Ascending aorta (tissue), 2 donors: ENCODE measurements around the gene CDCA5. TPM values are rescaled to one million over a fixed set of nuclear protein-coding genes. Genes with fewer than 3 reads are reported as not detected.
"Not testable (repeated sequence)": the region's sequence is repeated elsewhere in the genome, so short reads cannot be mapped to it uniquely, and the experiment has no call there.

ENCODE experiments used
- DNase-seq, 2 donors: peaks; one replicate each; pipeline ENCODE4 v3.0.0-alpha.2; 2019; ENCODE audit warnings: low spot score in 2 of 2
- H3K27ac ChIP-seq, 2 donors: fragments of 200-600 bp; sonication (generic); one replicate each; pipeline ENCODE4 v1.5.1; 2016 to 2017; ENCODE audit warnings: mild to moderate bottlenecking in 1 of 2
- H3K27me3 ChIP-seq: fragments of 200-600 bp; sonication (generic); one replicate; pipeline ENCODE4 v1.5.1; 2017
- H3K36me3 ChIP-seq, 2 donors: fragments of 200-600 bp; sonication (generic); one replicate each; pipeline ENCODE4 v1.5.1; 2016
- H3K4me1 ChIP-seq, 2 donors: fragments of 200-600 bp; sonication (generic); one replicate each; pipeline ENCODE4 v1.5.1; 2016 to 2017; ENCODE audit warnings: mild to moderate bottlenecking in 1 of 2
- H3K4me3 ChIP-seq, 2 donors: fragments of 200-600 bp; sonication (generic); one replicate each; pipeline ENCODE4 v1.5.1; 2016 to 2017; ENCODE audit warnings: mild to moderate bottlenecking in 1 of 2
- H3K9me3 ChIP-seq, 2 donors: fragments of 200-600 bp; sonication (generic); one replicate each; pipeline ENCODE4 v1.5.1; 2016
- CTCF ChIP-seq, 3 experiments: fragments of 200-600 bp in 2 of 3; fragments of 450-650 bp in 1 of 3; sonication (generic) in 2 of 3; IDR thresholded peaks; one replicate each; pipeline ENCODE4 v1.5.1; 2016 to 2019; ENCODE audit warnings: antibody characterized with exemption in 3 of 3, mild to moderate bottlenecking in 1 of 3, moderate library complexity in 1 of 3
- intact Hi-C: fragments of 100-400 bp; cut with DNase I; formaldehyde crosslinking; loops from one replicate; pipeline ENCODE4 v1.15.1; 2023
- total RNA-seq: library from RNA; depleted of rRNA; stranded (reverse); fragments of >200 nt; gene quantifications from one replicate; pipeline ENCODE4 v1.1.0, GENCODE V29; 2016

The CDCA5 gene
- total RNA-seq, 1 donor from 2014 or later = not detected

GRCh38 chr11:65121447-65121864 lies 37.6 kb upstream of the CDCA5 start:
- TF ChIP-seq CTCF (IDR thresholded peaks at IDR 0.05) = no peak
- H3K36me3 ChIP-seq = peaks cover 31 to 54% of the 10 kb centered on the region in 2 donors
- H3K27me3 ChIP-seq = no peaks in the 10 kb centered on the region
- peak overlapping the region; percentile 80 to 91 for H3K4me3 ChIP-seq
- DNase-seq = peak in 1 of 2 donors; percentile 66
- peaks cover 19 to 21% of the 10 kb centered on the region in 2 donors for H3K4me1 ChIP-seq
- peak overlapping the region; percentile 91 to 96 for H3K27ac ChIP-seq
- intact Hi-C loops = no loop called here
- no peaks in the 10 kb centered on the region for H3K9me3 ChIP-seq

GRCh38 chr11:65120831-65121230 lies 37.0 kb upstream of the CDCA5 start:
- peak overlapping the region; percentile 80 to 91 for H3K4me3 ChIP-seq
- H3K27me3 ChIP-seq = no peaks in the 10 kb centered on the region
- DNase-seq = no peak
- peak overlapping the region; percentile 91 to 96 for H3K27ac ChIP-seq
- H3K9me3 ChIP-seq = no peaks in the 10 kb centered on the region
- peaks cover 25 to 52% of the 10 kb centered on the region in 2 donors for H3K36me3 ChIP-seq
- peaks cover 23 to 28% of the 10 kb centered on the region in 2 donors for H3K4me1 ChIP-seq
- intact Hi-C loops = no loop called here
- TF ChIP-seq CTCF (IDR thresholded peaks at IDR 0.05) = no peak

- Histone ChIP-seq H3K4me1 (peaks cover 23 to 28% of the 10 kb centered on the region in 2 donors), H3K9me3 (no peaks in the 10 kb centered on the region), H3K27me3 (no peaks in the 10 kb centered on the region), H3K4me3 (no peak overlapping the region), H3K36me3 (peaks cover 16 to 46% of the 10 kb centered on the region in 2 donors), H3K27ac (no peak overlapping the region)
- TF ChIP-seq CTCF (IDR thresholded peaks at IDR 0.05) = no peak
- no peak for DNase-seq
- intact Hi-C loops = loop anchor here (5.0 to 10.0 kb wide), 2 partner anchors 202 to 265 kb away; partner anchors contain the start of gene ATG2A
Measured at GRCh38 chr11:65119670-65119995, 35.8 kb upstream of the CDCA5 start.

- Histone ChIP-seq H3K36me3 (peaks cover 16 to 43% of the 10 kb centered on the region in 2 donors), H3K4me1 (peaks cover 23 to 28% of the 10 kb centered on the region in 2 donors)
- not testable (repeated sequence) for H3K27ac ChIP-seq, DNase-seq, H3K27me3 ChIP-seq, H3K4me3 ChIP-seq, H3K9me3 ChIP-seq
- intact Hi-C loops = loop anchor here (5.0 to 10.0 kb wide), 2 partner anchors 202 to 264 kb away; partner anchors contain the start of gene ATG2A
Measured at GRCh38 chr11:65118891-65119669, 35.2 kb upstream of the CDCA5 start.

GRCh38 chr11:65118097-65118837 lies 34.4 kb upstream of the CDCA5 start:
- TF ChIP-seq CTCF (IDR thresholded peaks at IDR 0.05) = no peak
- no peaks in the 10 kb centered on the region for H3K9me3 ChIP-seq
- no peak for DNase-seq
- no peak overlapping the region for H3K4me3 ChIP-seq
- no peaks in the 10 kb centered on the region for H3K27me3 ChIP-seq
- peak overlapping the region in 1 of 2 donors; percentile 17 for H3K27ac ChIP-seq
- peaks cover 16 to 43% of the 10 kb centered on the region in 2 donors for H3K36me3 ChIP-seq
- H3K4me1 ChIP-seq = peaks cover 25 to 31% of the 10 kb centered on the region in 2 donors
- intact Hi-C loops = loop anchor here (5.0 to 10.0 kb wide), 2 partner anchors 201 to 263 kb away; partner anchors contain the start of gene ATG2A
